GM10266 (cell line): ENCODE measurements around the gene EVC2.

Experiments used
- DNase-seq: peaks from one replicate; pipeline ENCODE4 v3.0.0; 2012; ENCODE audit errors: extremely low spot score
- TF ChIP-seq, protein P1 (sequence below): IDR thresholded peaks from 2 replicates; pipeline ENCODE4 v1.5.1; 2012; ENCODE audit warnings: mild to moderate bottlenecking, low read depth; ENCODE audit not compliant: control insufficient read depth, insufficient read depth; ENCODE audit errors: missing control alignments

EVC2 gene

DNA sequence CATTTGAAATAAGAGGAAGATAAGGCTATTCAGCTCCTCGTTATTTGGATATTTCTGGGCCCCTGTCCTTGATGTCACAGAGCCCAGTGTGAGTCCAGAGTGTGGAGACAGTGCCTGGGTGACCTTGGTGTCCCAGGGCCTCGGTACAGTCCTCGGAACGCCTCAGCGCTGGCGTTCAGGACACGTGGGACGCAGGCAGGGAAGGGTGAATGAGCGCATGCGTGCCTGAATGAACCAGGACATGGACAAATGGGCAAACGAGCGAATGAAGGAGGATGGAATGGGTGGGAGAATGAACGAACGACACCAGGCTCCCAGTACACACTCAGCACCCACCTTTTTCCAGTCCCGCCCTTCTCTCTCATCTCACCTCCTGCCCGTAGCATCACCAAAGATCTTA is 46.8 kb upstream of the EVC2 start:
- no peak for DNase-seq
- TF ChIP-seq, protein P1, sequence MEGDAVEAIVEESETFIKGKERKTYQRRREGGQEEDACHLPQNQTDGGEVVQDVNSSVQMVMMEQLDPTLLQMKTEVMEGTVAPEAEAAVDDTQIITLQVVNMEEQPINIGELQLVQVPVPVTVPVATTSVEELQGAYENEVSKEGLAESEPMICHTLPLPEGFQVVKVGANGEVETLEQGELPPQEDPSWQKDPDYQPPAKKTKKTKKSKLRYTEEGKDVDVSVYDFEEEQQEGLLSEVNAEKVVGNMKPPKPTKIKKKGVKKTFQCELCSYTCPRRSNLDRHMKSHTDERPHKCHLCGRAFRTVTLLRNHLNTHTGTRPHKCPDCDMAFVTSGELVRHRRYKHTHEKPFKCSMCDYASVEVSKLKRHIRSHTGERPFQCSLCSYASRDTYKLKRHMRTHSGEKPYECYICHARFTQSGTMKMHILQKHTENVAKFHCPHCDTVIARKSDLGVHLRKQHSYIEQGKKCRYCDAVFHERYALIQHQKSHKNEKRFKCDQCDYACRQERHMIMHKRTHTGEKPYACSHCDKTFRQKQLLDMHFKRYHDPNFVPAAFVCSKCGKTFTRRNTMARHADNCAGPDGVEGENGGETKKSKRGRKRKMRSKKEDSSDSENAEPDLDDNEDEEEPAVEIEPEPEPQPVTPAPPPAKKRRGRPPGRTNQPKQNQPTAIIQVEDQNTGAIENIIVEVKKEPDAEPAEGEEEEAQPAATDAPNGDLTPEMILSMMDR = no peak

DNA sequence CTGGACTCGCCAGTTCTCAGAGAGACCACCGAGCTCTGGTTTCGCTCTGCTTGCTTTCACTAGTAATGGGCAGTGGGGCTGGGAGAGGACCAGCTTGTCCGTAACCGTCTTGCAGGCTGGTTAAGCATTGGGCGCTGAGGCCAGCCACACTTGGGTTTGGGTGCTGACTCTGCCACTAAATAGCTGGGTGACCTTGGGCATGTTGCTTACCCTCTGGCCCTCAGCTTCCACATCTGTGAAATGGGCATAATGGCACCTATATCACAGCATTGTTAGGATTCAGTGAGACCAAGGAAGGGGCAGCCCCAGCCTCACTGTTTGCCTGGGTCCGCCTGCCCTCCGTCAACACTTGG is 46.1 kb upstream of the EVC2 start:
- no peak for DNase-seq
- TF ChIP-seq, protein P1 = no peak

DNA sequence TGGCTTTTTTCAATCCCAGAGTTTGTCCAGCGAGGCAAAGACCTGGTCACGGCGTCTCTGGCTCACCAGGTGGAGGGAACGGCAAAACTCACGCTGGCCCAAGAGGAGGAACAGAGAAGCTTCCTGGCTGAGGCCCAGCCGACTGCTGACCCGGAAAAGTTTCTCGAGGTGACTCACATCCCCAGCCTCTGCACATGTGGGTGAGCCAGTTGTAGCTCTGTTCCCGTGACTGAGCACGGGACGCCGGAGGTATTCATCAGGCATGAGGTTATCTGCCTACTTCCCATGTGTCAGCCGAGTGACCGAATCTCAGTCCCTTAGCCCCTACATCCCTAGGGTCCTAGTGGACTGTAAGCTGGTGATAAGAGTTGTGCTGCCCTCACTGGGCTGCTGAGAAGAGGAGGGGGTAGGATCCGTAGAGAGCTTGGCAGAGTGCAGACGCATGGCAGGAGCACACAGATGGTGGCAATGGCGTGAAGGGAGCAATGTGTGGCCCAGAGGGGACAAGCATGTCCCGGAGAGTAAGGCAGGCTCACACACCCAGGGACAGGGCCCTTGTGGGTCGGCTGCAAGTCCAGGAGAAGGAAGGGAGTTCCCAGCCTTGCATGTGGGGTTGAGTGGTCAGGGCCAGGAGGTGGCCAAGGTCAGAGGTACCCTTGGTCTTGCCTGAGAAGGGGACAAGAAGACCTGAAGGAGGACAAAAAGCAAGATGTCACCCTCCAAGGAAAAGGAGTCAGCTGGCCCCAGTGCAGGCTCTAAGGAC is 45.6 kb upstream of the EVC2 start:
- no peak for DNase-seq
- TF ChIP-seq, protein P1 = no peak

DNA sequence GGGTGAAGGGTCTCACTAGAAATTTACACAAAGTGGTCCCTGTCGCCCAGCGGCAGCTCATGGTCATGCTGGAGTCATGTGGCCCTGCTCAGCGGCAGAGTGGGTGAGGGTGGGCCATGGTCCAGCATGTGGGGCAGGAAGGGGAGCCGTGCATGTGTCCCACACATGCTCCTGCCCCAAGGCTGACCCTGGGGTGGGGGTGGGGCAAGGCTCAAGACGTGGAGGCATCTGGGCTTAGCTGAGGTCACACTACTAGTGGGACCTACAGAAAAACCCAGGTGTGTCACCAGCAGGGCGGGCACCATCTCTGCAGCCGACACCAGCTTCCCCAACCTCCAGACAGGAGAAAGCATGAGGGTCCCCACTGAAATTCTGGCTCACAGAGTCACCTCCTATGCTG is 45.0 kb upstream of the EVC2 start:
- TF ChIP-seq, protein P1 = no peak
- DNase-seq = no peak

DNA sequence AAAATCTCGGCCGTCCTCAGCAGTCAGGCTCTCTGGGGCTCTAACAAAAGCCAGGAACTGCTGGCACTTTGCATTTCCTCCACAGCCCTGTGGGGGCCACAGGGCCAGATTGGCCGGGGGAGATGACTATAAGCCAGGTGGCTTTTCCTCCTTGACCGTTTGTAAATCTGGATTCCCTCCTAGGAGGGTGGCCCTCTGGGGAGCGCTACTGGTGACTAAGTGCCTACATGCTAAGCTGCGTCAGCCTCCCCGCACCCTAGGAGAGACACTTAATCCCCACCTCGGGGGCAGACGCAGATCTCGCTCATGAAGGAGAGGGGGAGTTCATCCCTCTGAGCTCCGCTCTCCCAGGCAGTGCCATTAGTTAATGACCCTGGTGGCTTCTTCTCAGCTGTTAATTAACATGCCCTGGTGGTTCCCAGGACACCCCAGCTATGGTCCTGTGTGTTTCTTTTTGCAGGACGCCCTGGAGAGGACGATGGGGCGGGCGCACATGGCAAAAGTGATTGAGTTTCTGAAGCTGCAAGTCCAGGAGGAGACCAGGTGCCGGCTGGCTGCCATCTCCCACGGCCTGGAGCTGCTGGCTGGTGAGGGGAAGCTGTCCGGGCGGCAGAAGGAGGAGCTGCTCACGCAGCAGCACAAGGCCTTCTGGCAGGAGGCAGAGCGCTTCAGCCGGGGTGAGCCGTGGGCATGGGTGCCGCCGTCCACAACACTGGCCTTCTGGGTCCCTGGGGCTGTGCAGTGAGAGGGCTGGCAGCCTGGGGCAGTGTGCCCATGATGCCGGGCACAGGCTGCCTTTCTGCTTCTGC is 44.2 kb upstream of the EVC2 start:
- TF ChIP-seq, protein P1 = no peak

DNA sequence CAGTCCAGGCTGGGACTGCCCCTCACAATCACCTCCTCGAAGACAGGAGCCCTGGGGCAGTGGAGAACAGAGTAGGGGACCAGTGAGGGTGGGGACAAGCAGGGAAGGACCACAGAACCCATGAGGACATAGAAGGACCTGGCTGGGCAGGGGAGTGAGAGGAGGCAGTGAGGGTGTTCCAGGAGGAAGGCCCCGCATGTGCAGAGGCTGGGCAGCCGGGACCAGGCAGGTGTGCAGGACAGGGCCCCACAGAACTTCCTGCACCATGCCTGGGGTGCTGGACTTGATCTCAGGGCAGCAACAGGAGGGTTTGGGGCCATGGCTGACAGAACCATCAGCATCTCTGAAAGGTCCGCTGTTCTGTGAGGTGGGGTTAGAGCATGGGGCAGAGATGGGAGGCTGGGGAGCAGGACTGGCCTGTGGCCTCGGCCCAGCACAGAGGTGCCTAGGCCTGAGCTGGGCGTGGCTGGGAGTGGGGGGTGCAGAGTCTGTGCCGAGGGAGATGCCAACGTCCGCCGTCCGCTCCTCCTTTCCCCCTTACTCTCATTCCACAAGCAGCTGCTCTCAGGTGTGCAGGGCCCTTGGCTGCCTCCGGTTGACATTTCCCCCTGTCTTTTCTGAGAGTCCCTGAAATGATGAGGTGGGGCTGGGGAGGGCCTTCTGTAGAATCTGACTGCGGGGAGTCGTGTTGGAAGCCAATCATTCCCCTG is 43.5 kb upstream of the EVC2 start:
- TF ChIP-seq, protein P1 = no peak
- DNase-seq = no peak

More for the DNA sequence above, 44.2 kb upstream of the EVC2 start:
- no peak for DNase-seq
